Islet of Langerhans (tissue), 1 donor: Measurements from ENCODE around the gene DIAPH3.

Experiments
- FAIRE-seq: peaks from one replicate; lab custom pipeline; 2011; peaks lifted over from hg19 to GRCh38; lab: Jason Lieb, UNC

DIAPH3 gene

DNA sequence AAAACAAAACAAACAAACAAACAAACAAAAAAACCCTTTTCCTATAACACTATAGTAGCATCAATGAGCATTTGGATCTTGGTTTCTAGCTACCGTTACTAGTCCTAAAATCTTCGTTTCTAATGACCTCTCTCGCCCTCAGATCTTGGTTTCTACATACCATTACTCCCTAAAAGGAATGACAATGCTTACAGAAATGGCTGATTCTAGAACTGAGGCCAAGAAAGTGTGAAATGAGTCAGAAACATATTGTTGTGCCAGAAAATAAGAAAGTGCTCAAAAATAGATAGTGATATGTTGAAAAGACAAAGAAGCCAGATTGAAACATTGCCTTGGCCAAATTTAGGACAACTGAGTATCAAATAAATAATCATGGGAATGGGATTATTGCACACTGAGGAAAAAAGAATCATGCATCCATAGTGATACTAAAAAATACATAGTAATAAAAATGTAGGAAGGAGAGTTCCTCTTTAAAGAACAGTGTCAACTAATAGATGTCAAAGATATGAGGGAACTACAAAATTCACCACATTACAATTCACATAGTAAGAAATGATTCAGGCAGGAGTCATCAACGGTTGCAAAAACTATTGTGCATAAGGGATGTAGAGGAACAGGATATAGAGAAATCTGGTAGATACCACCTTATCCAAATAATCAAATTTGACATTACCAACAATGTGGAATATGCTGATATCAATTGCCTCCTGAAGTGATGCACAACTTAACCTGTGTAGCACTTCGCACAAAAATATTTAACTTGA is 386.6 kb downstream of the DIAPH3 start:
- no peak for FAIRE-seq

DNA sequence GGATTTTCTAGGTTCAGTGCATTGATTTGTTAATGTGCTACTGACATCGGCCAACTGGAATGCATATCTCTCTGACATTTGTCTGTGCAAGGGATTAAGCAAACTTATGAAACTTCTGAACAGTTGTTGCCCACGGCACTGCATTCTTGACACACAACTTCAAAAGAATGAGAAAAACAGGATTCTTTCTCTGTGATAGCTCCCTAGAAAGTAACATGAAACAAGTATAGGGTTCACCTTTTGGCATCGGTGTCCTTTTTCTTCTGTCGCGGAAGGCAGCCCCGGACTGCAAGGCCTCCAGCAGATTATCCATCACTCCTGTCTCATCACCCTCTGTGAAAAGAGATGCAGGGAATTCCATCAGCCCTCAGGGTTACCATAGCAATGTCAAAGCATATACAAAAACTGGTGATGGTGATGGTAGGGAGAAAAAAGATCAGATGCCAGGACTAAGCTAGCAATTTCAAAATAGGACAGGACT is 389.2 kb downstream of the DIAPH3 start:
- no peak for FAIRE-seq

- no peak for FAIRE-seq
Observed at GRCh38 chr13:59771272-59771671, 392.5 kb downstream of the DIAPH3 start.

DNA sequence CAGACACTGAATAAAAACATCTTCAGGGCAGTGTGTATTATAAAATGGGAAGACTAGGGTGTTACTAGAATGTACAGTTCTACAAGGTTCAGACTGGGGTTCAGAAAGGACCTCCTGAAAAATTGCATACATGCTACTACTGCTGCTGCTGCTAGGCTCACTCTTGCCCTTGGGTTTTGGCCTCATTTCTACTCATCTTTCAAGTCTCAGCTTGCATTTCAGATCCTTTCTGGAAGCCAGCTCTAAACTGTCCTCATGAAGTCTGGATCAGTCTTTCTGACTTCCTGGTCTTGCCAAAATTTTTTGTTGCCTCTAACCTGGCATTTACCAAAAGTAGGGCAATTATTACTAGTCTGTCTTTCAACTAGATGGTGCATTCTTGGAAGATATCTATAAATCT is 393.3 kb downstream of the DIAPH3 start:
- FAIRE-seq, result no peak

DNA sequence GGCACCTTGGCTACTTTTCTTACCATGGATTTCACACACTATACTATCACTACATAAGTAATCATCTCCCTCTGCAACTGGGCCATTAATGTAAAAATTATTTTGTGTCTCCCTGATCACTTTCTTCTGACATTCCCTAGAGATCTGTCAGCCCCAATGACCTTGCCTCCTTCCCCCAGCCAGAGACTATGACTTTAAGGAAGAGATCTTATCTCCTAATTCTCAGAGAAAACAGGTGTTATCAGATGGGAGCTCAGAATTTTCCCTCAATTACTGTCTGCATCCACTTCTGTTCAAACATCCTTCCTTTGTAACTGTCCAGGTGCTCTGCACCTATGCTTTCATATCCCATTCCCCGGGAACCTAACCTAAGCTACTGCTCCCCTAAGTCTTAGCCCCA is 397.5 kb downstream of the DIAPH3 start:
- no peak for FAIRE-seq

DNA sequence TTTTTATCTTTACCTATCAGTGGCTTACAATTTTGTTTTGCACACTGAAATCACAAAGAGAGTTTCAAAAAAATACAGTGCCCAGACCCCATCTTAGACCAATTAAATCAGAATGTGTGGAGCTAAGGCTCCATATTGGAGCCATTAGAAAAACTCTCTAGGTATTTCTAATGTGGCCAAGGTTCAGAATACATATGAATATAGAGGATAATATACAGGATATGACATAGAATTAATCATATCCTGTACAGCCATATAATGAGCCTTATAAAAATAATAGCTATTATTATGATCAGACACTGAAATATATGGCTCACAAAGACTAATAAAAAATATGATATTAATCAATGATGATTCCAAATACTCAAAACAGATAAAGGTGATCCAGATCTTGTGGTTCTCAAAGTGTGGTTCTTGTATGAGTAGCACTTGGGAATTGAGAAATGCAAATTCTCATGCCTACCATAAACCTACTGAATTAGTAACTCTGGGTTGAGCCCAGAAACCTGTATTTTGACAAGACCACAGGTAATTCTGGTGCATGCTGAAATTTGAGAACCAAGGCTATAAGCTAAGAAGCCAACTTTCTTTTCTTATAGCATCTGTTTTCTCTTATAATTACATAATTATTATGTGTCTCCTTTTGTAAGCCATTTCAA is 408.0 kb downstream of the DIAPH3 start:
- no peak for FAIRE-seq

DNA sequence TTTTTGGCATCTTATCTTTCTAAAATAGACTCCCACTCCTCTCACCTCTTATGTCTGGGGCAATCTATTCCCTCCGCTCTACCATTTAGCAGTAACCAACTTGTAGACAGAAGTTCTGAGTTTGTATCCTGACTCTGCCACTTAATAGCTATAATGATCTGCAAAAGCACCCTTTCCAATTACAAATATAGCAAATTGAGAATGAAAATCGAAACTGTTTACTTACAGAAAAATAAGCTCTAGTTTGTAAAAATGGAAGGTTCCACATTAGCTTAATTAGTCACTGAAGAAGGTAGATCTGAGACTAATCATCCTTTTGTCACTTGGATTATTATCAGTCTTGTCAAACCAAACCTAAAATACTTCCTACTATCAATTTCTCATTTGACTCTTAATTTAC is 409.3 kb downstream of the DIAPH3 start:
- no peak for FAIRE-seq

DNA sequence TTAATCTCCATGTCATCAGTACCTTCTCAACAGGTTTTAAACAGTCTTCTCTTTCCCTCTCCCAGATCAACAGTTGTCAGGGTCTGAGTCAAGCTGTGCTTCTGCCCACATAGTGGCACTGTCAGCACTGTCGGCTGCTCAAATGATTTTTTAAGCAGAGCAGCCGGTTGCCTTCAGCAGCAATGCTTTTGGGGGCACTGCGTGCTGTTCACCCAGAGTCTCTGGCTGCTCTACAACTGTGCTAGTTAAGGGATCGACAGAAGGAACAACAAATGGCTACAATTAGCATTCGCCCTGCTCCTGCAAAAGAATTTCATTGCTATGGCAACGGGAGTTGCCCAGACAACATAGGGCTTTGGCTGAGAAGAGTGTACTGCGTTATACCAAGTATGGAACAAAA is 412.9 kb downstream of the DIAPH3 start:
- no peak for FAIRE-seq

DNA sequence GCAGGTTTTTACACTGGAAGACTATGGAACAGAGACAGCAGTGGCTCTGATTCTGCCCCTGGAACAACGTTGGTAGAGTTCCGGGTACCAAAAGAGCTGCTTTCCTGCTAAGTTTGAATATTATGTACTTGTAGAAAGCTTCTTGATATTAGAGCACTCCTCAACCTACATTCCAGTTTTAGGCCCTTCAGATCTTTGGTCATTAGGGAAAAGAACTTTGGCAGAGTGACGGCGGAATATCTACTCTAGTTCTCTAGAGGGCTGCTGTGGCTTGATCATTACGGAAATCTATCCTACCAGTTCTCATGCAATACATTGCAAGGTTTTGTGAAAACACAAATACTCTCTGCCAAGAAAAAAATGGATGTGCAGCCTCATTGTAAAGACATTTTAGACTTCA is 415.7 kb downstream of the DIAPH3 start:
- no peak for FAIRE-seq

GRCh38 chr13:59747529-59747928 is 416.2 kb downstream of the DIAPH3 start:
- no peak for FAIRE-seq

- no peak for FAIRE-seq
Observed at GRCh38 chr13:59746291-59746962, 417.3 kb downstream of the DIAPH3 start.

DNA sequence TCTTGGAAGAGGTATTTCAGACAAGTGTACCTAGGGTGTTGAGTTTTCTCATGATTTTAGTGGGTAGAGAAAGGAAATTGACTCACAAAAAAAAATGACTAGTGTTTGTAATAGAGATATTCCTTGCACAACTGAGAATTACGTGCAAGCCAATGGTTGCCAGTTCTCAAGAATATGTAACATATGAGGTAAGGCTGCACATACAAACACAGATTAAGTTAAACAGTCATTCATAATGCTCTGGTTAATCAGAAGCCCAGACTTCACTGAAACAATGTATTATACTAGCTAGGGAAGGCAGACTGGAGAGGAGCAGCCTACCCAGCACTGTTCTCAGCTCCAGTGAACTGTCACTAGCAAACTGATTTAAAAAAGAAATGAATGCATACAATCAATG is 418.3 kb downstream of the DIAPH3 start:
- FAIRE-seq, result no peak

GRCh38 chr13:59744747-59745391 is 418.9 kb downstream of the DIAPH3 start:
- no peak for FAIRE-seq

GRCh38 chr13:59743195-59743594 is 420.5 kb downstream of the DIAPH3 start:
- FAIRE-seq, result no peak

DNA sequence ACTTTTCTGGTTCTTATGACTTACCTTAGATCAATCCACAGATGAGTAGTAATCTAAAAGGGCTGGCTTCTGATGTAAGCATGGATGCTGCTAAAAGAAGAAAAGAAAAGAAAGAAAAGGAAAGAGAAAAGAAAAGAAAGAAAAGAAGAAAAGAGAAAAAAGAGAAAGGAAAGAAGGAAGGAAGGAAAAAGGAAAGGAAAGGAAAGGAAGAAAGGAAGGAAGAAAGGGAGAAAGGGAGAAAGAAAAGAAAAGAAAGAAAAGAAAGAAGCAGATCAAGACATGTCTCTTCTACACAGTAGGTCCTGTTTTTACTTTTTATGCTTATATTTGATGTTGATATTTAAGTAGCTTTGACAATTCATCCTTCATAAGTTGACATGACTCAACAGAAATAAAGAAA is 421.3 kb downstream of the DIAPH3 start:
- no peak for FAIRE-seq

DNA sequence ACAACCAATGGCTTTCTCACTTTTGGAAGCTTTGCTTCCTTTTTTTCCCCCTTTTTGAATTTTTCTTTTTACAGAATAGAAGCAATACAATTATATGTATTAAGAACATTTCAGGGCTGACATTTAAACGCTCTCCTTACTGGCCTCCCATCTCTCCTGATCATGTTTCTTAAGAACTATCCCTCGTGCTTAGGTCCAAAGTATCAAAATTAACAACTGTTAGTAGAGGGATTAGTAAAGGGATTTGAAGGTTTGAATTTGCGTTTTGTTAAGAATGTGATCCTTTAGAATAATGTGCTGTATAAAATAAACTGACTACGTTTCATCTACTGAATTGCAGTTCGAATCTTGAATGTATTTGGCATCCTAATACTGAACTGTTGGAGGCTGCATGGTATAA is 424.8 kb downstream of the DIAPH3 start:
- no peak for FAIRE-seq

DNA sequence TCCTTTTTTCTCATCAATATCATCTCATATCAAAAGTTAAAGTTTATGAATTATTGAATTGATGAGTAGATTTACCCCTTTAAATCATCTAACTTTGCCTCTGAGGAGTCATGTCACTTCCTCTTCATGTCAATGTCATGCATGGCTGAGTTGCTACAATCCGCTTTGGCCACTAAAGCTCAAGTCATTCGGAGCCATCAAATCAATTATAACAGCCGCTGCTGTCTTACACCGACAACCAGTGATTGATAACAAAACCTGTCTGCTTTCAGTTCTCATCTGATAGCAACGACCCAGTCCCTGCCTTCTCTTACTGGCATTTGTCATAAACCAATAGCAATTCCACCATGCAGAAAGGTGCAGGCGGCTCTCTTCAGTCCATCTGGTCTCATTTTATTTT is 429.3 kb downstream of the DIAPH3 start:
- no peak for FAIRE-seq

- FAIRE-seq, result no peak
Observed at GRCh38 chr13:59733744-59734143, 430.0 kb downstream of the DIAPH3 start.

GRCh38 chr13:59730026-59730425 is 433.7 kb downstream of the DIAPH3 start:
- FAIRE-seq, result no peak

DNA sequence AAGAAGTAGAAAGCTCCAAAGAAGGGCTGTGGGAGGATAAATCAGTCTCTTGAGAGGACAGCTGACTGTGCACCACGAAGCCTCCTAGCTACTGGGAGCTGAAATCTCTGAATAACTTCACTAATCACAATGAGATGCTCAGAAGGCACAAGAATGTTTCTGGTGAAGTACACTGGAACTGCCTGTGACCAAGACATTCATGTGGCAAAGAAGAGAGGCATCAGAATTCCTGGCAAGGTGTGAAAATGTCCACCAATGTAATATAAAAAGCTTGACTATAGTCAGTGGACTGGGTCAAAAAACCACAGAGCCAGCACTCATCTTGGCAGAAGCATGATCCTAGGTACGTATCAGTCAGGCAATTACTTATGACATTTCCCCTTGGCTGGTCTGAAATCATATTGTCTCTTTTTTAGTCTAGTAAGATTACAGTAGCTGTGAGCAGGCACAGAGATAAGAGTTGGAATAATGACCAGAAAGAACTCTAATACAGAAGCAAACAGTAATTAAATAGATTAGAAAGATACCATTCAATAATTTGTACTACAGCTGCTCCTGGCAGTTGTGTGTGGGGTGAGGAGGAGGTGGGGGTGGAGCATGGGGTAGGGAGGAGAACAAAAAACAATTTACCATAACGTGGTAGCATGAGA is 434.7 kb downstream of the DIAPH3 start:
- FAIRE-seq, result no peak

DNA sequence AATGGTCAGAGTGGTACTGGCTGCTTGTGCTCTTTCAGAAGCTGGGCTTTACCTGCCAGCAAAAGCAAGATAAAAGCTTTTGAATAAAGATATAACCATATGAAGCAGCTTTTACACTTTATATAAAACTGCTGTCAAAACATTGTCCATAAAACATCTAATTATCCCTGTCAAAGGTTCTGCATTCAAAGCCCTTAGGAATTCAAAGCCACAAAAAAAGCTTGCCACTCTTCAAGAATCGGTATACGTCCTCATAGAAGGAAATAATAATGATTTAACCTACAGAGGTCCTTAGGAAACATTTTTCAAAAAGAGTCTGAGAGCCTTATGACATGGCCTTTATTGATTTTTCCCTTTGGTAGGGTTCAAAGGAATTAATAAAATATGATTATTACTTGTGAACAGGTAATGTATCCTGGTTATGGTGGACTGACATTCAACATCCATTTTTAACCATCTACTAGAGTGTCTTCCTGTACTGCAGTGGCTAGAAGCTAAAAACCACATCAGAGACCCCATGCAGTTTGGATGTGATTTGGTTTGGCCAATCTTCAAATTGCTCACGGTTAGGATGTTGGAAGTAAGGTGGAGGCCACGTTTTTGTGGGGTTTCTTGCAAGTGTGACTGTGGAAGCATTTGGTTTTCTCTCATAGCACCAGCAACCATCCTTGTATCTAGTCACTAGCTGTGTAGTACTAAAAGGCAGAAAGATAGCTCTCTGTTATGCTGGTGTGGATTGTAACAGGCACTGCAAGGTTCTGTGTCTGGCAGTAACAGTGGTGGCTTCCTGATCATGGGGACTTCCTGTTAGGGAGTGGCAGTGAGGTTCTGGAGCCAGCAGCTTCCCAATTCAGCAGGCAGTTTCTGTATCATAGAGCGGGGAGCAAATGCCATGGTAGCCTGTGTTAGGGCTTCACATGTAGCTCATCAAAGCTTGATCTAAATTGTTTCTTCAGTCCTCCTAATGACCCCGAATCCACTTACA is 441.5 kb downstream of the DIAPH3 start:
- no peak for FAIRE-seq
